DMS79 treated with DMSO at 0.1 percent for 48 hours (cell line): ENCODE measurements around the gene CD59.

Source experiments
- DNase-seq: peaks from one replicate; lab custom pipeline; 2025; lab: John Stamatoyannopoulos, UW

CD59 gene

DNA sequence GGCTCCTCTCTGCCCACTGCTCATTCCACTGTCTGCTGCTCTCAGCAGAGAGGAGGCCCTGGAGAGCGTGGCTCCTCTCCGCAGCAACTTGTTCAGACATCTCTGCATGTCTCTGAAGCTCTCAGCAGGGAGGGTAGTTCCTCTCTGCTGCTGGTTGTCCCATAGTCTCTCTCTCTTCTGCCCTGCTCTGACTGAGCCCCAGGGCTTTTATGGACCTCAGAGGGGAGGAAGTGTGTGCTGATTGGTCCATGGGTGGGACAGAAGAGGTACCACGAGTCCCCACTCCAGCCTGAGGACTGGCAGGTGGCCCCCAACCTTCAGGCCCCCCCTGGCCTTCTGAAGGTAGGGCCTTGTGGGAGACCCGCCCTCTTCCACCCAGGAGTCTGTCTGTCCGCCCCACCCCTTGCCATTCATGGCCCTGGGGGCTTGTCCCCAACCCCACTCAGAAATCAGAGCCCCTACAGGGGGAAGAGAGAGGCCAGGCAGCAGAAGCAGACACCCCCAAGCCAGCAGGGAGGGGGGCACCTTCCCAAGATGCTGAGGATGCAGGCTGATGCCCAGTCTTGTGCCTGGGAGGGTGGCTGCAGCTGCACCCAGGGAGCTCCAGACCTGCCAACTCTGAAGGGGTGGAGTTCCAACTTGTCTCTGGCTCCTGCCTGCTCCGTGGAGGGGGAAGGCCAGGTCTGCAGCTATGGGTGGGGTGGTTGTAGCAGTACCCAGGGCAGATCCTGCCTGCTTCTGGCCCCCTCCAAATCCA is 70.7 kb downstream of the CD59 start:
- DNase-seq: no peak

DNA sequence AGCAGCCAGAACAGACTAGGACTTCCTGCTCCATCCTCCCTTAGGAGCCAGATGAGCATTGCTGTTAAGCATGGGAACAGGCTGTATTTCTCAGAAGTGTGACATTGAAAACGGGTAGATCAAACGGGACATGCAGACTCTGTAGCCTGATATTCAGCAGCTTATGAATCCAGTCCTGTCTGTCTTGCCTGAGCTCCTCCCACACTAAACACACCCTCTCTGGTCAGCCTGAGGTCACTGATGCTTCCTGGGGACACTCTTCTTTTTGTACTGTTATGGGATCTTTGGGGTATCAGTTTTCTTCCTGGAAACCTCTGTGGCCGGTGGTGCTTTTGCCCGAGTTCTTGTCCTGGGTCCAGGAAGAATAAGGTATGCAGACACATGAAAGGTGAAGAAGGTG is 71.4 kb downstream of the CD59 start:
- DNase-seq: no peak

DNA sequence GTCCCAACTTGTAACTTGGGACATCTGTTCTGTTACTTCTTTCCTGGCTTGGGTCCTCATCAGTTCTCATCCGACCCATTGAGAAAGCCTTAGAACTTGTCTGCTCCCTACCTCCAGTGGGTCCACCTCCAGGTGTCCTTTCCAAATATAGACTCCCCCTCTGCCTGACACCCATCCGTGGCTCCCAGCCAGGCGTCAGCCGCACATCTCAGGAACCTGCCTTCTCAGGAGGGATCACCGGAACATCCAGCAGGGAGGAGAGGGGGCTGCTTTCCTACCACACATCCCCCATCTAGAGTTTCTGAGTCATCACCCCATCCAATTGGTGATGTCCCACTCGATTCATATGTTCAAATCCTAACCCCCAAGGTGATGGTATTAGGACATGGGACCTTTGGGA is 72.1 kb downstream of the CD59 start:
- no peak for DNase-seq

DNA sequence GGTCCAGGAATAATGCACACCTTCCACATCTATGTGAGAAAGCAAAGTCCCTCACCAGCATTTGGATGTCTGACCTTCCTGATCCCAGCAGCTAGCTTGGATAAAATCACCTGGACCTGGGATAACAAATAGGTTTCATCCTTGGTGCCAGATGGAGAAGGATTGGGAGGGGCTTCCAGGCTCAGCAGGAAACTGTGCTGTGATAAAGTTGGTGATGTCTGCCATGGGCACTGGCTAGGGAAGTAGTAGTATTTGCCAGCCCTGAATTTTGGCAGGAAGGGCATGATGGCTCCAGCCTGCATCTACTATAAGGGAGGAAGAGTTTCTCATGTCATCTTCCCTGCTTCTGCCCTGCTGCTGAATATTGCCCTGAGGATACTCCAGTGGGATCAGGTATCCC is 73.1 kb downstream of the CD59 start:
- no peak for DNase-seq

DNA sequence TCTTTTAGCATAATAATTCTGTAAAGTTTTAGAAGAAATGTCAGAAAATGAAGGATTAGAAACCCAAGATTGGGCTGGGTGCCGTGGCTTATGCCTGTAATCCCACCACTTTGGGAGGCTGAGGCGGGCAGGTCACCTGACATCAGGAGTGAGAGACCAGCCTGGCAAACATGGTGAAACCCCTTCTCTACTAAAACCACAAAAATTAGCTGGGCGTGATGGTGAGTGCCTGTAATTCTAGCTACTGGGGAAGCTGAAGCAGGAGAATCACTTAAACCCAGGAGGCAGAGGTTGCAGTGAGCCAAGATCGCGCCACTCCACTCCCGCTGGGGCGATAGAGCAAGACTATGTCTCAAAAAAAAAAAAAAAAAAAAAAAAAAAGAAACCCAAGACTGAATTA is 74.7 kb downstream of the CD59 start:
- peak; percentile 84 for DNase-seq

DNA sequence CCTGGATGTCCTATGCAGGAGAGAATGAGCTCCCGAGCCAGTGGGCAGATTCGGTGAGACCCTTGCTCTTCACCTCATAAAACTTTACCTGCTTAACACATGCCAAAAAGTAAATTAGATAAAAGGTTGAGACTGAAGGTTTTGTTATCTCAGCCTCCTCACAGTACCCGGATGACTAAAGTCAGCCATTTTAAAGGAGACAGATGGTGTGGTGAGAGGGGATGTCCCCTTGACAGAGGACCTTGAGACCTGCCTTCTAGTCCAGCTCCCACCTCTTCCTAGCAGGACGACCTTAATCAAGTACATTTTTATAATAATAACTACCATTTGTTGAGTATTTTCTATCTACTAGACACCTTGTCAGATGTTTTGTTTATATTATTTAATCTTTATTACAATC is 75.3 kb downstream of the CD59 start:
- no peak for DNase-seq

DNA sequence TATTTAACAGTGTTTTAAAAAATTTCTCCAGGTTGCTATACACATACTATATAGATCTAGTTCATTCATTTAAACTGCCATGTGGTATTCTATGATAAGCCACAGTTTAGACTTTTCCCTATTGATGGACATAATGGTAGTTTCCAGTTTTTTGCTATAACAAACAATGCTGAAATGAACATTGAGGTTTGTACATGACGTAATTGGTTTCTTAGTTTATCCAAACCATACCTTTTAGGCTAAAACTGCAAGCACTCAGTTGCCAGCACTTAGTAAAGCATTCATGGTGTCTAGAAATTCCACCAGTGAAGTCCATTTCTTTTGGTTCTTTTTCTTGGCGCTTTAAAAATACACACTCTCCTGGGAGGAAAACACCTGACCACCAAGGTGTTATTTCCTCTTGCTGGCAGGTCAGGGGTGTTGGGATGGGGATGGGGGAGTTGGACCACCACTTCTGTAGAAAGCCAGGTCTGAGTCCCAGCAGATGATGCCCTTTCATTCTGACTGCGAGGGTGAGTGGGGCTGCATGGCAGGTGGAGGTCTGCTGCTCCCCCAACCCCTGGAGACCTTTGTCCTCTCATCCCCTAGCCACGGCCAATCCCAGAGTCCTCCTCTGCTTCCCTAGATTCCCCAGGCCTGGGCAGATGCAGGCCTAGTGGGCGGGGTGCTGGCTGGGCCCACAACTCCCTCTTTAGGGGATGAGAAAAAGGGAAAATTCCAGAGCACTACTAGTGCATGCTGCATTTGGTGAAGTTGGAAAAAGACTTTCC is 76.7 kb downstream of the CD59 start:
- DNase-seq: no peak

DNA sequence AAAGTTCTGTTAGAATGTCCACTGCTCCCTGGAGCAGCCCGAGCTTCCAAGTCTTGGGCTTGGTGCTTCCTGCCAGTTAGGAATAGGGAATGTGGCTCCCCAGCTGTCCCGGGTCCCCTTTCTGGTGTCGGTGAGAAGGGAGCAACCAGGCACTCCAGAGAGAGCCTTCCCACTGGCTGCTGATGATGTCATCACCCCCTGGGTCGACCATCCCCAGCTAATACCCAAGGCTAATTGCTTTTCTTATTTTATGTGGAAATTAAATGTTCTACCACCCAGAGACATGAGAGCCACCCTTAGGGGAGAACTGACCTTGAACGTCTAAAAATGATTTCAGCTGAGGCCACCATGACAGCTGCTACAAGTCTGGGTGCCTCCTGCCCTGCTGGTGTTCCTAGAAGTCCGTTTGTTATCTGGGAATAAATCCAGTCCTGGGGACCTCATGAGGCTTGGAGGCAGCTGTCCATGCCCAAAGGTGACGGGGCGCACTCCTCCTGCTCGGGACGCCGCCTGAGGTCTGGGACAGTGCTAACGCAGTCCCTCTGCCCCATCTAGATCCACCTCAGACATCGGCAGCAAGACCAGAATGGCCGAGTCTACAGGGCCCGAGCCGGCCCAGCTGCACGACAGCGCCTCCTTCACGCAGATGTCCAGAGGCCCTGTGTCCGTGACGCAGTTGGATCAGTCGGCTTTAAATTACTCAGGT is 77.9 kb downstream of the CD59 start:
- DNase-seq: peak; percentile 46

DNA sequence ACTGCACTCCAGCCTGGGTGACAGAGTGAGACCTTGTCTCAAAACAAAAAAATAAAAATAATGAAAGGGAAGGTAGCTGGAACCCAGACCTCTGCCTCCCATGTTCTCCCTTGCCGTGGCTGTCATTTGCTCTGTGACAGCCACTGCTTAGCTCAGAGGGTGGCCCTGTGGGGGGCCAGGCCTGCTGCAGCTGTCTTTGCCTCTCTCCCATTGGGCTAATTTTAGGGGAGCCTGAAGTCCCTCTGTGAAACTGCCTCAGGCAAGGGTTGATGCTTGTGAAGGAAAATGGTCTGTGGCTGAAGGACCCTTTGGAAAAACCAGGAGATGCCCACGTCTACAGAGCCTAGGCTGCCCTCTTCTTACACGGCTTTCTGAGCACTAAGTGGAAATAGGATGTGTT is 78.5 kb downstream of the CD59 start:
- peak; percentile 51 for DNase-seq

DNA sequence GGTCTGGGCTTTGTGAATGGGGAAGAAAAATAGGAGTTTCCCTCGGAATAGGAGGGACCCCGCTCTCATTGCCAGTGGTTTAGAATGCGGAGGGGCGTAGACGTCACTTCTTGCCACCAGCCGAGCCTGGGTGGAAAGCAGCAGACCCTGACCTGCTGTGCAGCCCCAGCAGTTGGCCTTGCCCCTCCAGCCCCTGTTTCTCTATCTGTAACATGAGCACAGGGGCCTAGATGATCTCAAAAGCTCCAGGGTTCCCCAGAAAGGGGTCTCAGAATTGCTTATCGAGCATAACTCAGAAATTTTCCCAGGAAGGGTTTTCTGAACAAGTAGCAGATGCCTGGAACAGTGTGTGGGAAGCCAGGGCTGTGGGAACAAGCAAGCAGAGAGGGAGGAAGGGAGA is 79.5 kb downstream of the CD59 start:
- DNase-seq: no peak

DNA sequence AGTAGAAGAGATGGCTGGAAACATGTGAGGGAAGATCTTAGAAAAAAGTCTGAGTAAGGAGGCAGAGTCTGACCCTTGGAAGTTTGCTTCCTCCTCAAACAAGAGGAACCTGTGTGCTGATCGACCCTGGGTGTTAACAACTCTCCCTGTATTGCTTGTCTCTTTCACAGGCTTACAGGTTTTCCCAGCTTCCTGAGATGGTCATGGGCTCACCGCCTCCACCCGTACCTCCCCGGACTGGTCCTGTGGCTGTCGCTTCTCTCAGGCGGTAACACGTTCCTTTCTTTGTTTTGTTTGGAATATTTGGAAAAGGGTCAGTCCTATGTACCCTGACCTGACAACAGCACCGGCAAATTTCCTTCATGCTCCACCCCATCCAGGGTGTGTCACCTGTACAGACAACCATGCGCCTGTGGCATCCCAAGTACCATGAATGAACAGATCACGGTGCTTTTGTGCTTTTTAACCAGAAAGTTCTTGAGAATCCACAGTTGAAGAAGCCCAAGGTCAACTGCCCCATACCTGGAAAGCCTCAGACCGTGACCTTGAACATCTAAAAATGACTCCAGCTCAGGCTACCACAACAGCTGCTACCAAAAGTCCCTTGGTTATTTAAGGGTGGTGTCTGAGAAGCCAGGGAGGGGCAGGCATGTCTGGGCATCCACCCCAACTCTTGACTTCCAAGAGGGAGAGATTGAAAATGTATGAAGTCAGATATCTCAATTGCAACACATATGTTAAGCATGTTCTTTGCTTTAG is 80.2 kb downstream of the CD59 start:
- DNase-seq: peak; percentile 18

DNA sequence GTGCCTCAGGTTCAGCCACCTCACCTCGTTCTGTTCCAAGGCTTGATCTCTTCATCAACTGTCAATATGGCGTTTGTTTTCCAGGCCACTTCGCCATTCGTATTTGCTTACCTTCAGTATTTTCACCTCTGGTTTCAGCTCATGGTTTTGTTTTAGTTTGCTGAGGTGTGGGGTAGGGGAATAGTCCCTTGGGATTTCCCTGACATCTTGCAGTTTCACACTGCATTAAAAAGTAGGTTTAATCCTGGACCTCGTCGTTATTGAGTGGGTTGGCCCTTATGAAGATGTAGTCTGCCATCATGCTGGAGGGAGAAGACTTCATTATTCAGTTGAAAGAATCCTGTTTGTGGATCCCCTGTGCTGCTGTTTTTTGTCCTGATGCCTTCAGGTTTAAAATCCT is 81.6 kb downstream of the CD59 start:
- DNase-seq: no peak
